Neural crest cell (in vitro differentiated cells): Measurements from ENCODE around the gene COL6A1. TPM values are rescaled to one million over a fixed set of nuclear protein-coding genes. Genes with fewer than 3 reads are reported as not detected.

Source experiments
- DNase-seq: peaks from one replicate; pipeline ENCODE4 v3.0.0; 2021; ENCODE audit warnings: low read depth, mixed read lengths, low spot score
- H3K27ac Mint-ChIP-seq: one replicate; pipeline ENCODE4 v1.8.0; 2021; ENCODE audit warnings: mild to moderate bottlenecking, mixed read lengths; ENCODE audit not compliant: unreplicated experiment
- H3K27me3 Mint-ChIP-seq: 2 replicates; pipeline ENCODE4 v1.8.0; 2021; ENCODE audit warnings: low read depth, mild to moderate bottlenecking, mixed read lengths
- H3K36me3 Mint-ChIP-seq: 2 replicates; pipeline ENCODE4 v1.8.0; 2021; ENCODE audit warnings: low read depth, mild to moderate bottlenecking, mixed read lengths
- H3K4me1 Mint-ChIP-seq: 2 replicates; pipeline ENCODE4 v1.8.0; 2021; ENCODE audit warnings: mixed read lengths
- H3K4me3 Mint-ChIP-seq: one replicate; pipeline ENCODE4 v1.8.0; 2021; ENCODE audit warnings: mild to moderate bottlenecking, mixed read lengths
- H3K9me3 Mint-ChIP-seq: 2 replicates; pipeline ENCODE4 v1.8.0; 2021; ENCODE audit warnings: mixed read lengths
- CTCF ChIP-seq: fragments of 200-600 bp; sonication (generic); conservative IDR thresholded peaks from 2 replicates; pipeline ENCODE4 v1.5.0; 2021; ENCODE audit warnings: antibody characterized with exemption, mild to moderate bottlenecking
- total RNA-seq: library from RNA; stranded (reverse); gene quantifications from 2 replicates; pipeline ENCODE4 v1.2.1, GENCODE V29; 2021

The COL6A1 gene
- total RNA-seq, 1 donor from 2014 or later, result 120 TPM

GRCh38 chr21:46000731-46001641 lies 19.4 kb downstream of the COL6A1 start:
- Mint-ChIP-seq H3K4me1 (no peaks in the 10 kb centered on the region), H3K27me3 (no peaks in the 10 kb centered on the region), H3K9me3 (no peaks in the 10 kb centered on the region), H3K36me3 (peaks cover 3% of the 10 kb centered on the region), H3K4me3 (no peak overlapping the region), H3K27ac (no peak overlapping the region)
- no peak for DNase-seq
- TF ChIP-seq CTCF, result no peak

- Mint-ChIP-seq H3K36me3 (peaks cover 3% of the 10 kb centered on the region), H3K27me3 (no peaks in the 10 kb centered on the region), H3K27ac (no peak overlapping the region), H3K9me3 (no peaks in the 10 kb centered on the region), H3K4me3 (no peak overlapping the region), H3K4me1 (no peaks in the 10 kb centered on the region)
- no peak for TF ChIP-seq CTCF
- no peak for DNase-seq
Measured at GRCh38 chr21:46001821-46002681, 20.5 kb downstream of the COL6A1 start.

- H3K27ac Mint-ChIP-seq, result no peak overlapping the region
- no peaks in the 10 kb centered on the region for H3K4me1 Mint-ChIP-seq
- DNase-seq, result no peak
- H3K27me3 Mint-ChIP-seq, result no peaks in the 10 kb centered on the region
- no peak overlapping the region for H3K4me3 Mint-ChIP-seq
- no peaks in the 10 kb centered on the region for H3K9me3 Mint-ChIP-seq
- peaks cover 3% of the 10 kb centered on the region for H3K36me3 Mint-ChIP-seq
- TF ChIP-seq CTCF, result no peak
Measured at GRCh38 chr21:46002841-46003574, 21.4 kb downstream of the COL6A1 start.

GRCh38 chr21:46003575-46004007 lies 22.0 kb downstream of the COL6A1 start:
- H3K36me3 Mint-ChIP-seq, result peaks cover 3% of the 10 kb centered on the region
- DNase-seq, result no peak
- no peak overlapping the region for H3K27ac Mint-ChIP-seq

More at GRCh38 chr21:46003575-46004007, 22.0 kb downstream of the COL6A1 start:
- no peak overlapping the region for H3K4me3 Mint-ChIP-seq
- no peak for TF ChIP-seq CTCF
- H3K27me3 Mint-ChIP-seq, result no peaks in the 10 kb centered on the region
- H3K9me3 Mint-ChIP-seq, result no peaks in the 10 kb centered on the region
- no peaks in the 10 kb centered on the region for H3K4me1 Mint-ChIP-seq
